HG03060 (cell line): ENCODE data around the gene TRPC3.
A peak's percentile ranks its signal among the peaks of the same experiment; 100 is the strongest.

Experiments
- ATAC-seq: cut with Tn5 transposase; IDR thresholded peaks from one replicate; pipeline ENCODE4 v1.9.1; 2021; ENCODE audit warnings: low read depth, moderate number of reproducible peaks; ENCODE audit not compliant: unreplicated experiment

Gene TRPC3

DNA sequence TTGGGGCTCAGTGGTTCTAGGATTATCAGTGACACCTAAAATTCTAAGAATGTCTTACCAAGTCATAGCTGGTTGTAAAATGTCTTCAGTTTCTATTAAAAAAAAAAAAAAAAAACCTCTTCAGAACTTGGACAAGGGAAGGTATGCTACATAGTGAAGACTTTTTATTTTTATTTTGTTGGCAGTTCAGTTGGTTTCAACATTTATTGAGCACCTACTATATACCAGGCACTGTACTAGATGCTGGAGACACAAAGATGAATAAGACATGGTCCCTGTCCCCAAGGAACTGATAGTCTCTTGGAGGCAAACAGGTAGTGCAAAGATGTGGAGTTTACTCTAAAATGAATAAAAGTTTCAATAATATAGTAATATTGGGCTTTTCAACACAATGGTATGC, 72.7 kb downstream of the TRPC3 start:
- ATAC-seq: no peak

DNA sequence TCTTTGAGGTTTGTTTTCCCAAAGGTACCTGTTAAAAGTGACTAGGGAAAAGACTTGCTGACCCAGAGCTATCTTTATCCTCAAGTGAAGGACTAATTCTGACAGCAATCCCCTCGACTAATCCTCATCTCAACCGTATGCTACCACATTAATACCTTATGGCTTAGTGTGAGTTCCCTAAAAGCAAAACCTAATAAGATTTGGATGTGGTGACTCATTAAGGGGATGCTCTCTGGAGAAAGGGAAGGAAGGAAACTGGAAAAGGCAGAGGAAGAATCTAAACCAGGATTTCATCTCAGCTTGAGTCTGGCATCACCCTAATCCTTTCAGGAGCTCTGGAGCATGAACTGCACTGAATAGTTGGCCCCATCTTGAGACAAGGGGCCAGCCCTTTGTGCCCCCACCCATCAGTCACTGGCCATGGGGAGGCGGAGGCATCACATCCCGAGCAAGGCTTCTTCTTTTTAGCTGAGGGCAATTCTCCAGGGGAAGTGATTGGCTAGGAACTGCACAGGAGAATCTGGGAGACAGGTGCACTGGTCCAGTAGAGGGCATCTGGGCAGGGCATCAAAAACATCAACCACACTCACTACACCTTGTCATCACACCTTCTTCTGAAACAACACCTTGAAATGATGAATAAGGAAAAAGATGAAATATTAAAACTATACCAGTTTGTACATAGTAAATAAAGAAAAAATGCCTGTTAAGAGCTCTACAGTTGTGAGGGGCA, 74.7 kb downstream of the TRPC3 start:
- ATAC-seq: no peak

DNA sequence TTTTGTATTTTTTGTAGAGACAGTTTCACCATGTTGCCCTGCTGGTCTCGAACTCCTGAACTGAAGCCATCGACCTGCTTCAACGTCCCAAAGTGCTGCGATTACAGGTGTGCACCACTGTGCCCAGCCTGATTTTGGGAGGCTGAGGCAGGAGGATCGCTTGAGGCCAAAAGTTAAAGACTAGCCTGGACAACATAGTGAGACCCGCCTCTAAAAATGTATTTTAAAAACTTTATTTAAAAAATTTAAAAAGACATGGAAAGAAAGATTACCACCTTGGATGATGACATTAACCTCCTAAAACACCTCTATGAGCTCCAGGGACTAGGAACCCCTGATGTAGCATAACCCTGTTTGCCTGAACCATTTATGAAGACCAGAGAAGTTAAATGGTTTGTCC, 75.8 kb downstream of the TRPC3 start:
- ATAC-seq: no peak

DNA sequence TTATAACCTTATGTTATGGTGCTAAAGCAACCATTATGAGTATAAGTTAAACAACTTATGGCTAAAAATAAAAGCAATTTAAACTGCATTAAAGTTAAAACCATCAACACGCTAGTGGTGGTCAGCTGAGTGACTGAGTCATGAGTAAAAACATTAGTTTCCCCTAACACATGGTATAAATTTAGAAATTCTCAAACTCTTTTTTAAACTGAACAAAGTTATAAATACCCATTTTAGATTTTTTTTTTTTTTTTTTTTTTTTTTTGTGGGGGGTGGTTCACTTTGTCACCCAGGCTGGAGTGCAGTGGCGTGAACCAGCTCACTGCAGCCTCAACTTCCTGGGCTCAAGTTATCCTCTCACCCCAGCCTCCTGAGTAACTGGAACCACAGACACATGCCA, 76.2 kb downstream of the TRPC3 start:
- ATAC-seq: no peak

DNA sequence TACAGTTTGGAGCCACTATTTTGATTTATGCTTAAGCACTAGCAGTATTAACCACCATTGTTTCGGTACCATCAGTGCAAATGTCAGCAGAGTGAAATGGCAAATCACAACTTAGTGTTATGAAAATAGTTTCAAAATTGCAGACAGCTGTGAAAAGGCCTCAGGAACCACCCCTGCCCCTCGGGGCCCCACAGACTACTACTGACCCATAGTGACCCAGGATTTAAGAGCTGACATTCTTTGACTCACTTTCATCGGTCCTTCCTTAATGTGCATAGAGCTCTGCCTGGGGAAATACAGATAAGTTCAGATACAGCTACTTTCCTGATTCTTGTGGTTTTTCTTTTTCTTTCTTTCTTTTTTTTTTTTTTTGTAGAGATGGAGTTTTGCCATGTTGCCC, 78.3 kb downstream of the TRPC3 start:
- ATAC-seq: no peak

DNA sequence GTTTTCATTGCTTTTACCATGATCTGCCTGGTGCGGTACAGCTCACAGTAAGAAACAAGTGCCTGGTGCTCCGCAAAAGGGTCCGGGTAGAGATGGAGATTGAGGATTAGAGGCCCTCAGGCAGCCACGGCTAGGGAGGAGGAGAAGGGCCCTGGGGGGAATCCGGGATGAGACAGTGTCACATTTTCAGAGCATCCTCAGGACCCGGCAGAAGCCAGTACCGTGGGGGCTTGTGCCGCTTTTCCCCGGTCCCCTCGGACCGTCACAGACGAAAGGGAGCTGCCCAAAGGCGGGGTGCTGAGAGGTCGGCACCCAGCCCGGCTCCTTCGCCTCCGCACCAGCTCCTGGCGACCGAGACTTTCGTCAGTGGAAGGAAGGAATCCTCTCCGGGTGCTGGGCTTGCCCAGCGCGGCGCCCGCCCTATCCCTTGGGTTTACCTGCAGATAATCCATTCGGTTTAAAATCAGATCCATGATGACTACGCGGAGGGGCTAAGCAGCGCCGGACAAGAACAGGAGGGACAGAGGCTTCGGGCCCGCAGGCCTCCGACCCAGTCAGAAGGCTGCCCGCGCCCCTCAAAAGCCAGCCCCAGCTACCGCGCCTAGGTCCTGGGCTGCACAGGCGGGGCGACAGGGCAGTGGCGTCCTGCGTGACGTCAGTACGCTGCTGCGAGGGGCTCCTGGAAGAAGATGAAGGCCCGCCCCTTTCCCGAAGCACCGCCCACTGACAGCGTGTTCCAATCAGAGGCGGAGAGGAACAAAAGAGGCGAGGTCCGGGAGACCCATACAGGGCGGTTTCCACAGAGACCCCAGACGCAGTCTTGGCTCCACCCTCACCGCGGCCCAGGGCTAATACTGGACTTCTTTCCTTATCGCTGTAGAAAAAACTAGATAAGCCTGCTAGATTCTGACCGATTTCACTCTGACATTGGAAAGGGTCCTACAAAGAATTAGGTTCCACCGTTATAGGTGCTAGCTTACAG, 81.7 kb downstream of the TRPC3 start, which contains the start of gene BBS7:
Gene BBS7 (minus strand): TSS at position 634 of the 982 bp plus-strand sequence. CDS start 161 bp downstream, at position 473.
- ATAC-seq: peak; percentile 94

DNA sequence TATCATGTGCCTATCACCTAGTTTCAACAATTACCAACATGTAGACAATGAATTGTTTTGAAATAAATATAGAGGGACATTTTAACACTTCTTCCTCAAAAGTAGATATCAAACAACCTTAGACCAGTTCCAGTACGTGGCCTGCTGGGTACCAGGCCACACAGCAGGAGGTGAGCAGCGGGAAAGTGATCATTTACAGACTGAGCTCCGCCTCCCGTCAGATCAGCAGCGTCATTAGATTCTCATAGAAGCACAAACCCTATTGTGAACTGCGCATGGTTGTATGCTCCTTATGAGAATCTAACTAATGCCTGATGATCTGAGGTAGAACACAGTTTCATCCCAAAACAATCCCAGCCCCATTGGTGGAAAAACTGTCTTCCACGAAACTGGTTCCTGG, 88.1 kb downstream of the TRPC3 start:
- ATAC-seq: no peak

DNA sequence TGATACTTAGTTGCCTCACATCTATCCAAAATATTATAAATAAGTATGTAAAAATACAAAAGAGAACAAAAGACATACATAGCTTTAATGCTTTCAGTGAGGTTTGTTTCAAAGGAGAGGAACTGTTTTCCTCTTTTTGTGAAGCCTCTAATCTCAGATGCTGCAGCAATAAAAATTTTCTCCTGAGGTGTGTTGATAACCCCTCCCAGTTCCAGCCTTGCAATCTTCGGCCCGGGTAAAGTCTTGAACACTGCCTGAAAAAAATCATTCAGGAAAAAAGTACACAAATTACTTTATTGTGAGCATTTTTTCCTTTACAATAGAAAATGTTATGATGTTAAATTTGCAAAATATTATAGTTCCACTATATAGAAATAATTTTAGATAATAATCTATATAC, 90.4 kb downstream of the TRPC3 start:
- no peak for ATAC-seq

DNA sequence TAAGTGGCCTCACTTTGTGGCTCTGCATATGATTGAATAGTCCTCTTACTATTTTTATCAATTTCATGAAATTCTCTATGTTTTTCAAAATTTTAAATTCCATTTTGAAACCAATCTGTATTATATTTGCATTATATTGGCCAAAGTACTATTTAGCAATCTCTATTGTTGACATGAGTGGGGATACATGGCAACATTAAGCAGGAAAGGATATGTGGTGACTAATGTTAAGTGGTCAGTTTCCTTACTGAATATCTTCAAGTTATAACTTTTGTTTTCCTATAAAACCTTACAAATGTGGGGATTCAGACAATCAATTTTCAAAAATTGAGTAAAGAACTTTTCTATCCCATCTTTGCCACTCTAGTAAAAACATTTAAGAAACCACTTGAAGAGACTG, 91.7 kb downstream of the TRPC3 start:
- no peak for ATAC-seq

DNA sequence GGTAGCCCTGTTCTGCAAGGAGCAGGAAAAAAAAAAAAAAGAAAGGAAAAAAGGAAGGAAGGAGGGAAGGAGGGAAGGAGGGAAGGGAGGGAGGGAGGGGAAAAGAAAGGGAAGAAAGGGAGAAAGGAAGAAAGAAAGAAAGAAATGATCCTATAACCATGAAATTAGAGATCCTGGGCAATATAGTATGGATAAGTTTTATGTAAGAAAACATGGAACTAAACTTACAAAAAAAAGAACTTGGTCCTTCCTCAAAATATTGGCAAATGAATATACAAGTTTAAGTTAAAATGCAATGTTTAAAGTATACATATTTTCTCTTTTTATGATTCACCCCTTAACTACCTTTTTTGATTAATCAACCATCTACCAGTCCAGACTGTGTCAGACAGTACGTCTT, 100.5 kb downstream of the TRPC3 start:
- ATAC-seq: no peak

DNA sequence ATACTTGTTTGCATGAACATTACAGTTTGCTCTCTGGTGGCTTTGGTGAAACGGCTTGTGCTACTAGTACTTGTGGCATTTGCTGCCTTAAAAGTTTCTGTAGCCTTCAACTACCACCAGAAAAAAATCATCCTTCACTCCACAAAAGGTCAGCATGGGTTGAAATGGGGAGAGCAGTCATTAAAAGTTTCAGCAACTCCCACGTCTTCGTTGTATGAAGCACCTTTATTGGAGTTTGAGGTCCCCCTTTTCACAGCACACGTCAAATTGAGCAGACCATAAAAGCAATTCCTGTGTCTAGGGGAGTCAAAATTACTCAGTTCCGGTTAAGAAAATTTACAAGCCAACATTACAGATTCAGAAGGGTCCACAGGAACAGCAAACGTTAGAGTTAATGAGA, 105.2 kb downstream of the TRPC3 start:
- ATAC-seq: no peak

DNA sequence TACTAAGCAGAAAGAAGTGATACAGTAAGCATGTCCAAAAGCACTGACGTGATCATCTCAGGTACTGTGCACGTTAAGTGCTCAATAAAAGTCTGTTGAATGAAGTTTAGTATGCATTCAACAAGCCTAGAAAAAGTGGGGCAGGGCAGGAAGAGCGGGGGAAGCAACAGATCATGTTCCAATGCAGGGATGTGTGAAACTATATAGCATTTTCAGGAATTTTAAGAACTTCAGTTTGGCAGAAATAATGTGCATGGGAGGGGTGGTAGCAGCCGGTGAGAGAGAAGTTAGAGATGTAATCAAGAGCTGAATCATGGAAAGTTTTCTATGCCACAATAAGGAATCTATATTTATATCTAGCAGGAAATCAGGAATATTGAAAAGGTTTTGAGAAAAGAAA, 109.0 kb downstream of the TRPC3 start:
- no peak for ATAC-seq

DNA sequence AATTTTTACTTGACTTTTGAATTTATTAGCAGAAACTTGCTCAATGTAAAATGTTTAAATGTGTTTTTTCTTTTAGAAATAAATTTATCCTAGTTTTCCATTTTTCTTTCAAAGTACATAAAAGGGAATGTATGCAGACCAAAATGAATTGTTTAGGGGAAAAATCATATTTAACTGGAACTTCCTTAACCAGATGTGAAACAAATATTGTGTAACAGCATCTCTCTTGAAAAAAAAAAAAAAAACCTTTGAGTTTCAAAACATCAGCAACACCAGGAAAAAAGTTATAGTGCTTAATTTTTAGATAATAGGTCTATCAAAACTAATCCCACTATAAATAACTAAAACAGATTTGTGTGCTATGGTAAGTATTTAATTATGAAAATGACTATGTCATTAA, 113.7 kb downstream of the TRPC3 start:
- no peak for ATAC-seq

DNA sequence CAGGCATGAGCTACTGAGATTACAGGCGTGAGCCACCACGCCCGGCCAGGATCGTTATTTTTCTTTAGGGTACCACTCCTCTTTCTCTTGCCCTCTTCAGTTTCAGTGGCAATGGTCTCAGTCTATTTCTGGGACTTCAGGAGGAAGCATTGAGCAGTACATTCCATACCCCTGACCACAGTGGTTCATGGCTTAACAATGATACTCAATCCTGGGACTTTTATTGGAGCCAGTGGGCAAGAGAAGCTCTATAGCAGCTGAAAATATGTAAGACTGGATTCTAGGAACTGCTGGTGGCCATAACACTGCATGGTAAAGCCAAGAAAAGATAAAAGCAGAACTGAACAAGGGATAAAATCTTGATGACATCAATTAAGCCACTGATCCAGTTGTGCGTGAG, 122.3 kb downstream of the TRPC3 start:
- no peak for ATAC-seq
